GM12892 (cell line): Measurements from ENCODE around the gene CDH13.

ENCODE experiments used
- POLR2AphosphoS5 ChIP-seq: IDR thresholded peaks from 2 replicates; pipeline ENCODE4 v1.6.1; 2011; ENCODE audit warnings: low read depth, low read length, control low read depth
- TAF1 ChIP-seq: IDR thresholded peaks from 2 replicates; pipeline ENCODE4 v1.6.1; 2011; ENCODE audit warnings: low read depth, mild to moderate bottlenecking, control low read depth, low read length, borderline replicate concordance

- no peak for TF ChIP-seq TAF1
- TF ChIP-seq POLR2AphosphoS5 = no peak
Measured at GRCh38 chr16:82991410-82991809, 364.6 kb downstream of the CDH13 start.
